GM12875 (cell line): ENCODE measurements around the gene BICDL2.

Experiments used
- H3K4me3 ChIP-seq: one replicate; pipeline ENCODE4 v1.5.1; 2011; ENCODE audit warnings: low read depth, low read length, control low read depth
- TF ChIP-seq, protein P1 (sequence below): IDR thresholded peaks from 2 replicates; pipeline ENCODE4 v1.5.1; 2011; ENCODE audit warnings: low read depth, mild to moderate bottlenecking, control low read depth, inconsistent platforms, low read length, moderate library complexity, borderline replicate concordance; ENCODE audit not compliant: insufficient read depth

The BICDL2 gene

GRCh38 chr16:2988590-2989099 is 48.1 kb downstream of the BICDL2 start:
- TF ChIP-seq, protein P1, sequence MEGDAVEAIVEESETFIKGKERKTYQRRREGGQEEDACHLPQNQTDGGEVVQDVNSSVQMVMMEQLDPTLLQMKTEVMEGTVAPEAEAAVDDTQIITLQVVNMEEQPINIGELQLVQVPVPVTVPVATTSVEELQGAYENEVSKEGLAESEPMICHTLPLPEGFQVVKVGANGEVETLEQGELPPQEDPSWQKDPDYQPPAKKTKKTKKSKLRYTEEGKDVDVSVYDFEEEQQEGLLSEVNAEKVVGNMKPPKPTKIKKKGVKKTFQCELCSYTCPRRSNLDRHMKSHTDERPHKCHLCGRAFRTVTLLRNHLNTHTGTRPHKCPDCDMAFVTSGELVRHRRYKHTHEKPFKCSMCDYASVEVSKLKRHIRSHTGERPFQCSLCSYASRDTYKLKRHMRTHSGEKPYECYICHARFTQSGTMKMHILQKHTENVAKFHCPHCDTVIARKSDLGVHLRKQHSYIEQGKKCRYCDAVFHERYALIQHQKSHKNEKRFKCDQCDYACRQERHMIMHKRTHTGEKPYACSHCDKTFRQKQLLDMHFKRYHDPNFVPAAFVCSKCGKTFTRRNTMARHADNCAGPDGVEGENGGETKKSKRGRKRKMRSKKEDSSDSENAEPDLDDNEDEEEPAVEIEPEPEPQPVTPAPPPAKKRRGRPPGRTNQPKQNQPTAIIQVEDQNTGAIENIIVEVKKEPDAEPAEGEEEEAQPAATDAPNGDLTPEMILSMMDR: no peak
- no peak overlapping the region for H3K4me3 ChIP-seq

- no peak overlapping the region for H3K4me3 ChIP-seq
- TF ChIP-seq, protein P1: no peak
Observed at GRCh38 chr16:2987833-2988232, 48.9 kb downstream of the BICDL2 start.

DNA sequence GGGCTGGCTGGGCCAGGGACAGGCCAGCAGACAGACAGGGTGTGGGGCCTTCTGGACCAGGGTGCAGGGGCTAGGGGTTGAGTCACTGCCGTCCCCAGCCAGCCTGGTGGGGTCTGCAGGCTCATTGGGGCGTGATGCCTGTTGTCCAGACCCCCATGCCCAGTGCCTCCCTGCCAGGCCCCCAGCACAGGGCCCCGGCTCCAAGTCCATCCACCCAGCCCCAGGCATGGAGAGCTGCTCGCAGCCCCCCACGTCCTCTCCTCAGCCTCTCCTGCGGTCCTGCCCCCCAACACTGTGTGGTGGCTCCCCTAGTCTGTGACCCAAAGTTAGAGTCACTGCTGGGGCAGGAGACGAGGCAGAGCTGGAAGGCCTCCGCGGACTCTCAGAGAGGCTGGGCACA is 49.5 kb downstream of the BICDL2 start:
- TF ChIP-seq, protein P1: no peak
- H3K4me3 ChIP-seq: no peak overlapping the region

DNA sequence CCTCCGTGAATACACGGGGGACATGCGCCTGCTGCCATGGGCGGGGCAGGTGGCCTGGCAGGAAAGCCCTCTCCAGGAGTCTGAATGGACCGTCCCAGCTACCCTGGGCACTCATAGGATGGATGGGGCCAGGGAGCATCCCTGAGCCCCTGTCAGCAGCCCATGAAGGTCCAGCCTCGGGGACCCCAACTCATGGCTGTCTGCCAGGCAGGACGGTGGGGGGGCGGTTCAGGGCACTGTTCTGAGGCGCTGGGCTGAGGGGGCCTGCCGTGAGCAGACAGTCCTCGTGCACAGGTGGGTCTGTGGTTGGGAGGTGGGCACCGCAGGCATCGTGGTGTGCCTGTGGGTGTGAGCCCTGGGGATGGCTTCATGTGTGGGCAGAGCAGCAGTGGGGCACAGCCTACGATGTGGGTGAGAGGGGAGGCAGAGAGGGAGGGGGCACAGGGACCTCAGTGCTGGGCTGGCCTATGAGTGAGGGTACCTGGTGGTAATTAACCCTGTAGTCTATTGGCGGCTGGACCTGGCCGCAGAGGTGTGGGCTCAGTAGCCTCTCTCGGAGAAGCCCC is 50.0 kb downstream of the BICDL2 start:
- H3K4me3 ChIP-seq: no peak overlapping the region
- TF ChIP-seq, protein P1: no peak

DNA sequence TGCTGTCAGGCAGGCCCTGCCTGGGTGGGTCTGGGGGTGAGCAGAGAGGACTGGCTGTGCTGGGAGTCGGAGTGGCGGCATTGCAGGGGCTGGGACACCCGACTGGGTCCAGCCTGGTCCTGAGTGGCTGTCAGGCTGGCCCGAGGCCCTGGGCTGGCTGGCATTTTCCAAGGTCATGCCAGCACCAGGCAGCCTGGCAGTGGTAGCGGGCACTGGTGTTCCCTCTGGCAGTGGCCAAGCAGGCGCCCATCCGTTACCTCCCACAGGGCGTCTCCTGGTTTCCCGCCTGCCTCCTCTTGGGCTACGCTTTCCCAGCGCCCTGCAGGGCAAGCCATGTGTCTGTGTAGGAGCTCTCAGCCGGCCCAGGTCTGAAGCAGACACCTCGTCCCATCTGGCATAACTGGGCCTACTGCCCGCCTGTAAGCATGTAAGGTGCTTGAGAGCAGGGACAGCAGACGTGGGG is 50.8 kb downstream of the BICDL2 start:
- no peak overlapping the region for H3K4me3 ChIP-seq
- TF ChIP-seq, protein P1: no peak

GRCh38 chr16:2985462-2985861 is 51.3 kb downstream of the BICDL2 start:
- no peak overlapping the region for H3K4me3 ChIP-seq
- TF ChIP-seq, protein P1: no peak

DNA sequence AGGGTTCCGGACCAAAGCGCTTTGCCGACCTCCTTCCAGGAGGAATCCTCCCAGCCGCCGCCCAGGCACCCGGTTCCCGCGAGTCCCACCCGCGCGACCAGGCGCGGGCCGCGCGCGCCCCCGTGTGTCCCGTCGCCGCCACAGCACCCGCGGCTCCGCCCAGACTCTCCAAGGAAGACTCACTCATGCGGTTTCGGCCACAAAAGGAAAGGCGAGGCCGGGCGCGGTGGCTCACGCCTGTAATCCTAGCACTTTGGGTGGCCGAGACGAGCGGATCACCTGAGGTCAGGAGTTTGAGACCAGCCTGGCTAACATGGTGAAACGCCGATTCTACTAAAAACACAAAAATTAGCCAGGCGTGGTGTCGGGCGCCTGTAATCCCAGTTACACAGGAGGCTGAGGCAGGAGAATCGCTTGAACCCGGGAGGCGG is 53.0 kb downstream of the BICDL2 start:
- peak overlapping the region; percentile 38 for H3K4me3 ChIP-seq
- TF ChIP-seq, protein P1: peak; percentile 96
